HEK293 (cell line): ENCODE results near the gene ASTN2.

Source experiments
- BCL11A ChIP-seq: fragments of 450-650 bp; formaldehyde crosslinking; IDR thresholded peaks from 2 replicates; pipeline ENCODE4 v1.5.1; 2016; ENCODE audit warnings: low read depth, missing biosample characterization, missing genetic modification characterization
- CTCF ChIP-seq: fragments of 450-650 bp; formaldehyde crosslinking; IDR thresholded peaks from 2 replicates; pipeline ENCODE4 v1.5.1; 2016; ENCODE audit warnings: missing biosample characterization, missing genetic modification characterization
- KLF17 ChIP-seq: fragments of 450-650 bp; formaldehyde crosslinking; IDR thresholded peaks from 2 replicates; pipeline ENCODE4 v1.5.1; 2016; ENCODE audit warnings: missing biosample characterization, missing genetic modification characterization
- SETDB1 ChIP-seq: IDR thresholded peaks from one replicate; pipeline ENCODE4 v1.6.1; 2017; ENCODE audit warnings: mild to moderate bottlenecking, low read length, moderate library complexity, mixed read lengths; ENCODE audit not compliant: insufficient read length
- SP7 ChIP-seq: fragments of 450-650 bp; formaldehyde crosslinking; IDR thresholded peaks from 2 replicates; pipeline ENCODE4 v1.5.1; 2016; ENCODE audit warnings: missing biosample characterization, missing genetic modification characterization
- ZNF140 ChIP-seq: fragments of 450-650 bp; formaldehyde crosslinking; IDR thresholded peaks from 2 replicates; pipeline ENCODE4 v1.5.1; 2016; ENCODE audit warnings: missing biosample characterization, missing genetic modification characterization
- ZNF16 ChIP-seq: fragments of 450-650 bp; formaldehyde crosslinking; IDR thresholded peaks from 2 replicates; pipeline ENCODE4 v1.5.1; 2016; ENCODE audit warnings: low read depth, missing biosample characterization, missing genetic modification characterization
- ZNF274 ChIP-seq, 2 experiments: fragments of 200-500 bp in 1 of 2; fragments of 450-650 bp in 1 of 2; sonication (Bioruptor generic) in 1 of 2; formaldehyde crosslinking in 1 of 2; IDR thresholded peaks; 2 replicates each; pipeline versions ENCODE4 v1.5.1 to v1.6.1; 2014 to 2016; ENCODE audit warnings: borderline replicate concordance in 1 of 2, inconsistent platforms in 1 of 2, low read length in 1 of 2, missing biosample characterization in 1 of 2, missing genetic modification characterization in 1 of 2

- no peak for TF ChIP-seq ZNF140
- no peak for TF ChIP-seq SP7 (tag by site-specific recombination)
- no peak for TF ChIP-seq ZNF16
- no peak for TF ChIP-seq KLF17
- no peak for TF ChIP-seq CTCF (tag by site-specific recombination)
- TF ChIP-seq SETDB1: no peak
- TF ChIP-seq BCL11A (tag by site-specific recombination): no peak
- no peak for TF ChIP-seq ZNF274 (IDR thresholded peaks at IDR 0.05; ENCODE audit: low read length)
- TF ChIP-seq ZNF274 (tag by site-specific recombination; IDR thresholded peaks at IDR 0.05; ENCODE audit: borderline replicate concordance): no peak
These were observed 338.1 kb downstream of the ASTN2 start for GRCh38 chr9:117076571-117077290.
